ENCODE results near the gene PRSS22.

- no peak for TF ChIP-seq ARNT (IDR thresholded peaks at IDR 0.05)
- TF ChIP-seq PKNOX1 (IDR thresholded peaks at IDR 0.05) = no peak
- TF ChIP-seq FOXA1 (IDR thresholded peaks at IDR 0.05) = no peak
- no peak for TF ChIP-seq BHLHE40 (IDR thresholded peaks at IDR 0.05; ENCODE audit: borderline replicate concordance)
- TF ChIP-seq ELF4 (IDR thresholded peaks at IDR 0.05) = no peak
- no peak for TF ChIP-seq ZNF384 (IDR thresholded peaks at IDR 0.05)
- TF ChIP-seq HDGF (IDR thresholded peaks at IDR 0.05; ENCODE audit: borderline replicate concordance) = no peak
- no peak for TF ChIP-seq SP1 (IDR thresholded peaks at IDR 0.05)
- TF ChIP-seq FOXK2 (IDR thresholded peaks at IDR 0.05) = no peak
- TF ChIP-seq CTBP1 (IDR thresholded peaks at IDR 0.05; ENCODE audit: borderline replicate concordance) = no peak
- TF ChIP-seq NFRKB (IDR thresholded peaks at IDR 0.05) = no peak
- TF ChIP-seq L3MBTL2 (conservative IDR thresholded peaks at IDR 0.05) = no peak
- TF ChIP-seq TARDBP (IDR thresholded peaks at IDR 0.05) = no peak
- TF ChIP-seq FOXM1 (IDR thresholded peaks at IDR 0.05; ENCODE audit: borderline replicate concordance) = no peak
Observed at GRCh38 chr16:2803545-2804195, 54.3 kb downstream of the PRSS22 start.

Data from HEK293T (cell line).